TTC549 (cell line): ENCODE results near the gene MAPK1.
"Not testable (repeated sequence)": the region's sequence is repeated elsewhere in the genome, so short reads cannot be mapped to it uniquely, and the experiment has no call there.

ENCODE experiments used
- FAIRE-seq: peaks from 2 replicates; lab custom pipeline; 2012; peaks lifted over from hg19 to GRCh38; lab: Jason Lieb, UNC

MAPK1 gene

DNA sequence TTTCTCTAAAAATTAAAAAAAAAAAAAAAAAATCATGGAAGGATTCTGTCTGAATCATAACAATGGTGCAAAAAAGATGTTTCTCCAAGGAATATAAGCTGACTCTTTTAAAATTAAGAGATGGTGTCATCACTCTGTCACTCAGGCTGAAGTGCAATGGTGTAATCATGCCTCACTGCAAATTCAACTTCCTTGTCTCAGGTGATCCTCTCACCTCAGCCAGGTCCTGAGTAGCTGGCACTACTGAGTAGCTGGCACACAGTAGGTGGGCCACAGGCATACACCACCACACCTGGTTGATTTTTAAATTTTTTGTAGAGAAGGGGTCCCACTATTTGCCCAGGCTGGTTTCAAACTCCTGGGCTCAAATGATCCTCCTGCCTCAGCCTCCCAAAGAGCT is 77.1 kb downstream of the MAPK1 start:
- FAIRE-seq = no peak

DNA sequence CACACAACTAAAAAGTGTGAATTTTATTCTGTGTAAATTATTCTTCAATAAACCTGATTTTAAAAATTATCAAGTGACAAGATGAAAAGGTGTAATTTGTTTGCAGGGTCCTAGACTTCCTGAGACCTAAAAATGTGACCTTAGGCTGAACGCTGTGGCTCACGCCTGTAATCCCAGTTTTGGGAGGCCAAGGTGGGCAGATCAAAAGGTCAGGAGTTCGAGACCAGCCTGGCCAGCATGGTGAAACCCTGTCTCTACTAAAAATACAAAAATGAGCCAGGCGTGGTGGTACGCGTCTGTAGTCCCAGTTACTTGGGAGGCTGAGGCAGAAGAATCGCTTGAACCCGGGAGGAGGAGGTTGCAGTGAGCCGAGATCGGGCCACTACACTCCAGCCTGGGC is 79.9 kb downstream of the MAPK1 start:
- FAIRE-seq = not testable (repeated sequence)

DNA sequence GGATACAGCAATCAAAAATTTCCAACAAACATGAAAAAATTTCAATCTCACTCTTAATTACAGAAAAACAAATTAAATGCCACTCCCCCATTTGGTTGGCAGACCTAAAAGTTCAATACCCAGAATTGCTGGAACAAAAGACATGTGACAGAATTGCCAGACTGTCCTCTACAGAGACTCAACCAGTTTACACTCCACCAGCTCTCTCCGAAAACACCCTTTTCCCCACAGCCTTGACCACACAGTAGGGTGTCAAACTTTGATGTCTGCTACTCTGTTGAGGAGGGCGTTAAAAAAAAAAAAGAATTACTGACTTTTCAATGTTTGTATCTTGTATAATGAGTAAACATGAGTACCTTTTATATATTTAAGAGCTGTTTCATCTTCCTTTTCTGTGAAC is 87.2 kb downstream of the MAPK1 start:
- FAIRE-seq = no peak

DNA sequence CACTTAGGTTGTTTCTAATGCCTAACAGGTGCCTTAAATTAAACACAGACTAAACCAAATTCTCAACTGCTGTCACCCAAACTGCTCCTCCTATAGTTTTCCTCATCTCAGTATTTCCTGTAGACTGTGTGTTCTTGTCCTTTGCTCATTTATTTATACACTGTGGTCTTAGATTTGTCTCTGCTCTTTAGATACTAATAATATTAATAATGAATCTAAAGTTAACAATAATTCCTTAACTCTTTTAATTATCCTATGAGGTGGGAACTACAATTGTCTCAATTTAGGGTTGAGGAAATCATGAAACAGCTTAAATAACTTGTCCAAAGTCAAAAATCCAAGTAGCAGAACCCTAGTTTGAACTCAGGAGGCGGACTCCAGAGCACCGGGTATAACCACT is 88.0 kb downstream of the MAPK1 start:
- no peak for FAIRE-seq

DNA sequence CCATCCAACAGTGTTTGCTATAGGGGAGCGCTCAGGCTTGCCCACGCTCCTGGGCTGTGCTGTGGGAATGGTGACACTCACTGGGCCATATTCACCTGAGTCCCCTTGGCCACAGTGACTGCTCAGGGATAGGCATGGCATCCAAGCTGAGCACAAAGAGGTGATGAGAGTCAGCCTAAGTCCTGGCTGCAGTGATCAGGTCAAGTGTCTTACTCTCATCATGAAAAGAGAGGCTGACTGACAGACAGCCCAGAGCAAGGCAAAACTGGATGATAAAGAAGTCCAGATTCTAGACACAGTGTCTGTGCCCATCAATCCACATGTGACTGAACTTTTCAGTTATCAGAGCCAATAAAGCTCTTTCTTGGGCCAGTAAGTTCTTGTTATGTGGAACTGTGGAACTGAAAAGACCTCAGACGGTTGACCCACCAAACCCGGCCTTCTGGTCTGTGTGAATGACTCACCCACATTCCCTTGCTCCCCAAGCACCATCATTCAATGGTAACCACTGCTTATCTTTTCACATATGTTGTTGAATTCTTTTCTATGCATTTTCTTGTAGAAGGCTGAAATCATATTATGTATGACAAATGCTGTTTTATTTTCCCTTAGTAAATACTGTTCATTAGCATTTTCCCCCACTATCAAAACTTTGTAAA is 88.6 kb downstream of the MAPK1 start:
- no peak for FAIRE-seq

DNA sequence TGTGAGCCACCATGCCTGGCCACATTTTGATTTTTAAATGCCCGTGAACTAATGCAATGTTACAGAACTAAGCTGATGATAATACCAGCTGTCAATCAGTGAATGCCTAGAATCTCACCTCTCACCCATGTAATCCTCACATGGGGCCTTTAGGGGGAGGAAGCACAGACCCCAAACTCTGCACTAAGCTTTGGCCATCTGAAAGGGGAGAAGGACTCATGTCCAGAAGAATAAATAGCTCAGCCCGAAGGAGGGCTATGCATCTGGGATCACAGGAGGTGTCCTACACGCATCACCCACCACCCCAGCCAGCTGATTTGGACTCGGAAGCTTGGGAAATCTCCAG is 95.8 kb downstream of the MAPK1 start:
- FAIRE-seq = no peak

DNA sequence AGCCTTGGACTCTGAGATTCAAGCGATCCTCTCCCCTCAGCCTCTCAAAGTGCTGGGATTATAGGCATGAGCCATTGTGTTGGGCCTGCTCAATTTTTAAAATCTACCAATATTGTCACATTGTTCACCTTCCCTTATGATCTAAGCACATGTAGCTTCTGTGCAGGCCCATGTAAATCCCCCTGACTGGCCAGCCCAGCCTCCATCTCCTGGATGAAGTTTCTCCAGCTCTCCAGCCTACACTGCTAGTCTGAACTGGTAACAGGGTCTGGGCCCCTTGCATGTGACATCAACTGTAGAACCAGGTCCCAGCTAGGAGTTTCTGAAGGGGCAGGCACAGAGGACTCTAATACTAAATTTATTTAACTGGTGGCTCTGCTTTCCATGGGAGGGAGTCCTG is 99.0 kb downstream of the MAPK1 start:
- FAIRE-seq = no peak

DNA sequence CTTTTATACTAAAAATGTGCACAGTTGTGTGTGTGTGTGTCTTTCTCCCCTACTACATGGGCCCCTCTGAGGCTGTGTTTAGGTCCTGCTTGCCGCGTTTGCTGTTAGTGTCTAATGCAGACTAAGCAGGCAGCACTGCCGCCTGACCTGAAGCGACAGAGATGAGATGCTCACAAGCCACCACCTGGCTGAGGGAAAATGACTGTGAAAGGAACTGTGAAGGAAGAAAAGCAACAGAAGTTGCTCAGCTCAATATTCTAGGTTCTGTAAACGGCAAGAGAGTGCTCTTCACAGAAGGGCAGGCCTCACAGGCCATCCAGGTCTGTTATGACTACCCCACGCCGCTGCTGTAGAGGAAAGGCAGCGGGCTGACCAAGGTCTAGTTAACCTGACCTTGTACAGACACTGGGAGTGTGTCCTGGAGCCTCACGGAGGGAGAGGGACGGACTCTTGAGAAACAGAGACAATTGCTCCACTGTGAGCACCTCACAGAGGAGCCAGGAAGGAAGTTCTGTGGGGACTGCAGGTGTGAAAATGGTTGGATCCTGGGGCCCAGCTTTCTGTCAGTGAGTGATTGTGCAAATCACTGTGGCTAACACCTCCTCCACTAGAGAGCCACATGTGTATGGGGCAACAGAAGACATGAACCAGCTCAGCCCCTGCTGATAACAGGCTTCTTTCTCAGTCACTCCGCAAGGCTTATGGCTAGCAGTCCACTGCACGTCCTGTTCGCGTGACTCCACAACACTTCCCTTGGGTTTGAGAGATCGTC is 100.6 kb downstream of the MAPK1 start:
- no peak for FAIRE-seq

DNA sequence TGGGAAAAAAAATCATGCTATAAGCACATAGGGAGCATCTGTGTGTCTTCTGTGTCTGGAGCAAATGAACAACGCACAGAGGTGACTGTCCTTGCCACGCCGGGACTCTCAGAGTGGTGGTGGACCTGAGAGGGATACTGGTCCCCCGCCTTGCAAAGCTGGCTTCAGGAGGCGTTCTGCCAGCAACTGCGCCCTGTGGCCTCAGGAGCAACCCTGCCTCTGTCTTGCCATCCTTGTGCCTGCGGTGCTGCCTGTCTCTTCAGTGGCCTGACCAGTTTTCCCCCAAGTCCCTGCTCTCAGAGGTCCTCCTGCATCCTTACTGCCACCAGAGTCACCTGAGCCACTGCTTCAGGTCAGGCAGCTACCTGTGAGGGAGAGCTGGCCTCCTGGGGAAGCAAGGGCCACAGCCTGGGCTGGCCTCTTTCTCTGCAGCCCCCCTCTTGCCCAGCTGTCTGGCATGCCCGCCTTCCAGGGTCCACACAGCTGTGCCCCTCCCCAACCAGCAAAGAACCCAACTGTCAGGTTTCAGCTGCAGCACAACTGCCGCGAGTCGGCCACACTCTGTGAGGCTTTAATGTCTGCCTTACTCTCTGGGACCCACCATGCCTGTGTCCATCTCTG is 101.4 kb downstream of the MAPK1 start:
- FAIRE-seq = no peak

DNA sequence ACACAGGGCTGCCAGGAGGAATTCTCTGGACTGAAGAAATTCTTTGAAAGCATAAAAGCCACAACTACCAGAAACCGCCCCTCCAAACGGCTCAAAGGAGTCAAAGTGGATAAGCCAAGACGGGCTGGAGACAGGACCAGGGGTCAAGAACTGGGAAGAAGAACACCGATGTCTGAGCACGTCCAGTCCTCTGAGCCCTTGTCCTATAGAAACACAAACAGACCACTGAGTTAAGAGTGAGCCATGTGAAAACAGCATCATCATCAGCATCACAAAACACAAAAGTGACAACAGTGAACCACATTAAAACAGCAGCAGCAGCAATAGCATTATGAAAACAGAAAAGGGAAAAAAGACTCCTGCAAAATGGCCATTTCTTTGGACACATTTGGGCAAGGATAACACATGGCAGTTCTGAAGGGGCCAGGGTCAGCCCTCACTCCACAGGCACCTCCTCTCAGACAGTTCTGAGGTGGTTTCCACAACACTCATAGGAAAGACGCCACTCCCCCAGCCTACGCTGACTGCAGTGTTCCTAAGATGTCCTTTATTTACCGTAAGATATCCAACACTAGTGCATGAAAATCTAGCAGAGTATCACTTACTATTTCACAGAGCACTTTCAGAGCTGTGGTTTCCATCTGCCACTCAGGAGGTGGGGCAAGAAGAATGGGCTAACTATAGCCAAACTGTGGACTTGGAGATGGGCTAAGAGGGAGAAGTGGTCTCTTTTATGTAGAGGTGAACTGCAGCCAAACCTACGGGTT is 103.2 kb downstream of the MAPK1 start:
- FAIRE-seq = no peak

DNA sequence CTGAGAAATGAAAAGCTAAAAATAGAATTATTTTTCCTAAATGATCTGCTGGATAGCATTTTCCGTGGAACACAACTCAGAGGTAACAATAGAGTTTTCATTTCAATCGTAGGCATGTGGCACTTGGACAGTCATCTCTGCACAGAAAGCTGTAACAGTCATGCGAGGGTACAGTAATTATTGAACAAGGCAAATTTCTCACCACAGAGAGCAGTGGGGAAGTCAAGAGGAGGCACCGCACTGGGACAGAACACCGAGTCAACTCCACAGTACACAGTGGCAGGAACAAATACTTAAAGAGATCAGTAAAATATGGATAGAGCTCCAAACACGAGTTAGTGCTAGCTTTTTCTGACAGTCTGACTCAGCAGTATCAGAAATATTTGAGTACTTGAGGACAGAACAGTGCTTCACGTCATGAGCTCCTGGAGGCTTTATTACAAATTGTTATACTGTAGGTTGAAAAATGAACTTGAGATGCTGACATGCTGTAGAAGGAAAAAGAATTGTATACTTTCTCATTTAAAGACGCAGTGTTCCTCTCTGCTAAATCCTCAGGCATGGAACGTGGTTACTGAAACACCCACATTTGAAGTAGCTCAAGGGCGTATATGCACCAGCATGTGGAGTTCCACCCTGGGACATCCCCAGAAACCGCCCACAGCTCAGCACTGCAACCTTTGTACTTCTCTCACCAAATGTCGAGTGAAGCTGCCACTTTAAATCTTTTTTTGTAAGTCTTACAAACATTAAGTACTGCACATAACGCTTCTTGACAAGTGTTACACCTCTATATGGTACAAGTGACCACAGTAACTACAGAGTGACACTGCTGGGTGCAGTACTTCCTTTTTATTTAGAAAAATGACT is 104.5 kb downstream of the MAPK1 start:
- no peak for FAIRE-seq

DNA sequence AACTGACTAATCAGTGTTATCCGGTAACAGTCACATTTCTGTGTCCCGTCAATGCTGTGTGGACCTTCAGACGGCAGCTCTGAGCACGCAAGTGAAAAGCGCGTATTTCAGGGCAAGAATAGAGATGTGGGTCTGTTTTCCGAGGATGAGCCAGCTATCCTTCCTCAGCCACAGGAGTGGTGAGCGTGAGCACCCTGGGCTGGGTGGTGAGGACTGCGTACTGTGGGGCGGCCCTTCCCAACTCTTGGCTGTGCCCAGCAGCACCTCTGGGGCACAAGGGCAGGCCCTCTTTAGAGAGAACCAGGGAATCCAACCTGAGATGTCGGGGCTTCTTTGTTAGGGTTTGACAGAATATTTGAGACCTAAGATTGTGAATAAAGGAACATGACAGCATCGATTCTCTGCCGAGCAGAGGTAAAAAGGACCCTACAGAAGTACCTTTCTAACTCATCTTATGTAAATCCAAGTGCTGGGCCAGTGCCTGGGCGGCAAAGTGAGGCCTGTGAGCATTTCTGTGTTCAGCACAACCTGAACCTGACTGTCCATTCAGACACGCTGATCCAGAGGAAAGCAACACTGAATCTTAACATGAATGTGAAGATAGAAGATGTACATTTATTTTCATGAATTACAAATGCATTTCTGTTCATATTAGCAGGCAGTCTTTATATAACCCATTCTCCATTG is 105.3 kb downstream of the MAPK1 start:
- no peak for FAIRE-seq

DNA sequence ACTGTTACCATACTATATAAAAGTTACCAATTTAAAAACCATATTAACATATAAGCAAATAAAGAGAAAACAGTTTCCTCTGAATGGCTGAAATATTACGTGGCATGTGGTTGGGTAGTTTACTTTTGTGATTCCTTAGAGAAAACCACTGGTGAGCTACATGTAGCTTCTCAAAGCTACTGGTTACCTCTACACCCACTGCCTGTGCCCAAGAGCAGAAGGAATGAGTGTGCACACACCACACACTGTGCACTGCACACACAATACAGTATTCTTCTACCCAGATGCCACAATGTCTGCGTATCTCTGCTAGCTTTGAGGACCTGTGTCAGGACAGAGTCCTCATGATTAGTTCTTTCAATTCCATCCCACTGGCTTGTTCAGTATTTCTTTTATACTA is 106.4 kb downstream of the MAPK1 start:
- FAIRE-seq = no peak

DNA sequence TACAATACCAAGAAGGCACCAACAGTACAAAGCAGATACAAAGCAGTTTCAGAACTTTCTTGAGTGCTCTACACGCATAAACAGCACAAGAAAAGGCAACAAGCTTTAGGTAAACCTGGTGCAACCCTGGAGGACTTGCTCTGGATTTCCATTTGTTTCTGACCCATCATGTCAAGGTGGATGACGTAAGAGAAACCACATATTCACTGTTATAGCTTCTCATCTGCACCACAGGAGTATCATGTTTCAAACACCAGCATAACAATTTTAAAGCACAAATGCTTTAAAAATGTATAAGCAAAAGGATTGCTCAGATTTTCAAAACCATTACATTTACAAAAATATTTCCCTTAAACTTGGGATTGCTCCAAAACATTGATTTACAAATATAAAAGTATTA is 106.8 kb downstream of the MAPK1 start:
- FAIRE-seq = no peak

DNA sequence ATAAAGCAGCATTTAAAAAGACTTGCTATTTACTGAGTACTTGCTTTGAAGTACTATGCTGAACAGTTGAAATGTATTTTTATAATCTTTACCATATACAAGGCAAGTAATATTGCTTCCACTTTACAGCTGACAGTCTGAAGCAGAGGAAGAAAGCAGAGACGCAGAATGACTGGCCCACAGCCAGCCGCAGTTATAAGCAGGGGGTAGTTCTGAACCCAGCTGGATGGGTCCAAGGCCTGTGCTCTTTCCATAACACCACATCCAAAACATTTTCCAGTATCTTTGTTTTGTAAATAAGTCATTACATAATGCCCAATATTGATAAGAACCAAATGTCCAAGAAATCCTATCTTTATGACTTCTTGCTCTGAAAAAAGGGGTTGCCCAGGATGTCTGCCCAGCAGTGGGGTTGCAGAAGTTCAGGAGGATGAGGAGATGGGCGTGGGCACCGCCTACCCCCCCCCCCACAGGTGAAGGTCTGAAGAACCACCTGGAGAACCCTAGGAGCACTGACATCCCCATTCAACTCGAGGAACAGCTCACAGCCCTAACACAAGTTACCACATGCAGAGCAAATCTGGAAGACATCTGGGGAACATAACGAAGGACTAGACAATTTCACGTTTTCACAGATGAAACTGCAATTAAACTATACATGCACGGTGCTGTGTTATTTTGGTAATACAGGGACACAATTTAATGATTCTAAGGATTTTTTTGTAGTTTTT is 107.6 kb downstream of the MAPK1 start:
- no peak for FAIRE-seq

DNA sequence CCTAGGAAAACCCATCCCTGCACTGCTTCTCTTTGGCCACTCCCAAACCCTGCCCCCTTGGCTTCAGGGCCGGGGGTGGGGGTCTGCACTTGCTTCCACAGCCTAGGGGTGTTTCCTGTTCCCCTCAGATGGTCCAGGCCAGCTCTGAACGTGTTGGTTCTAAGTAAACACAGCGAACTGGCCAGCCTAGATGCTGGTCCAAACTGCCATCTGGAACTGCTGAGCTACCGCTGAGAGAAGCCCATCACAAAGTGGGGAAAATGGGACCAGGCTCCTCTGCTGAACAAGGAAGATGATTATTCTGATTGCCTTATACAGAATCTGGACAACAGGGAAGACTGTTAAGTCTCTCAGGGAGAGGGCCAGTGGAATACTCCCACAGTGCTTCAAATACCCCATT is 108.4 kb downstream of the MAPK1 start:
- FAIRE-seq = no peak

DNA sequence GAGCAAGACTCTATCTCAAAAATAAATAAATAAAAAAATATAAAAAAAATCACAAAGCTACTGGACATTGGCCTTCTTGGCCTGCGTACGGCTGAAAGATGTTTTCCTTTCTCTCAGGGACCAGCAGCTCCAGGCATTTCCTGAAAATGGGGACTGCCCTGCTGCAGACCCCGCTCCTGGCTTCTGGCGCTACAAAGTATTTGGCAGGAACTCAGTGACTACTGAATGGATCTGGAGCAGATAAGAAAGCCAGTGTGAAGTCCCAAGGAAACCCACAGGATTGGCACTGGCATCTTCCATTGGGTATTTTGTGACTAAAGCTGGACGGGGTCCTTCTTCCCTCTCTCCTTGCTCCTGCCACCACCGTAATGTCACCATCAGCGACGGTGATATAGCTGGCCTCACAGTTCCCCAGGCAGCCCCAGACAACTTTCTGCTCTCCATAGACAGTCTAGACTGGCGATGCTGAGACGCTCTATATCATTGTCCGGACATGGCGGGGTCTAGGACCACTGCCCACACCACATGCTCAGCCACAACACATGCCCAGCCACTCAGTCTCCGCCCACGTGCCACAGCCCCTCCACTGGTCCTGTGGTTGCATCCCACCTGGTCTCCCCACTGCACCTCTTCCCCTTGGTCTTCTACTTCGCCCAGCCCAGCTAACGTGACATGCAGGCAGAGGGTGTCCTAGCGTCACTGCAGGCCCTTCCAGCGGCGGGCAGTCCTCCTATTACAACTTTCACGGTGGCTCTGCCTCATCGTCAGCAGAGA is 109.2 kb downstream of the MAPK1 start:
- FAIRE-seq = no peak

DNA sequence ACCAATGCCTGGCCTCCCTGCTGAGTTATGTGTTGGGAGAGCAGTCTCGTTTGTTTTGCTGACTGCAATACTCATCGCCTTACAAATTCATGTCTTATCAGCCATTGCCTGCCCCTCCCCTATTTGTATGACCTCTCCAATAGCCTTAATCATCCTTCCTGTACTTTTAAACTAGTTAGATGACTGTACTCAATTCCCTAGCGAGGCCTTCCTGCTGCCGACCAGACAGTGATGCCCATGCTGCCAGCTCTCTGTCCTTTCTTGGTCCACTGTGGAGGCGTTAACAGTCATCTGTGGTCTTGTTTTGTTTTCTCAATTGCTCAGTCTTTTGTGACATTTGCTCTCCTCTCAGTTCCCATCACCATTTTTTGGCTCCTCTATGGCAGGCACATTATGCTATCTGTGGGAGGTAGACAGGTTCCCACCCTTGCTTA is 111.6 kb downstream of the MAPK1 start:
- no peak for FAIRE-seq

DNA sequence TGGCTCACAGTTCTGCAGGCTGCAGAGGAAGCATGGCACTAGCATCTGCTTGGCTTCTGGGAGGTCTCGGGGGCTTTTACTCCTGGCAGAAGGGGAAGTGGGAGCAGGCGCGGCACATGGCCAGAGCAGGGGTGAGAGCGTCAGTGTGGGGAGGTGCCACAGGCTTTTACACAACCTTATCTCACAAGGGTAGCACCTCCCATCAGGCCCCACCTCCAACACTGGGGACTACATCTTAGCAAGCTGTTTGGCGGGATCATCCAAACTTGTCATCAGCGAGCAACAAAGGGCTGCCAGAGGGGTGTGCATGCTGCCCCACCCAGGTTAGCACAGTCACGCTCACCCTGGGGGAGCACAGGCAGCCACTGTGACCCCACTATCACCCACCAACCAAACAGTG is 112.9 kb downstream of the MAPK1 start:
- FAIRE-seq = no peak
